Right lobe of liver (tissue), 4 donors: Measurements from ENCODE around the gene TMEM18.

Source experiments
- CTCF ChIP-seq, 4 donors: fragments of 200-600 bp in 3 of 4; fragments of 450-650 bp in 1 of 4; IDR thresholded peaks; one replicate each; pipeline versions ENCODE4 v1.5.1 to v1.8.0; 2016 to 2022; ENCODE audit warnings: antibody characterized with exemption in 4 of 4, mild to moderate bottlenecking in 2 of 4
- POLR2A ChIP-seq: fragments of 450-650 bp; IDR thresholded peaks from one replicate; pipeline ENCODE4 v1.6.1; 2017; ENCODE audit warnings: antibody characterized with exemption, mild to moderate bottlenecking
- donor health status: DM: no; HTN: no; CAD: no.
- donor health status: DM: no; HTN: no; CAD: no.
- donor health status: DM: no; HTN: yes; CAD: no.

DNA sequence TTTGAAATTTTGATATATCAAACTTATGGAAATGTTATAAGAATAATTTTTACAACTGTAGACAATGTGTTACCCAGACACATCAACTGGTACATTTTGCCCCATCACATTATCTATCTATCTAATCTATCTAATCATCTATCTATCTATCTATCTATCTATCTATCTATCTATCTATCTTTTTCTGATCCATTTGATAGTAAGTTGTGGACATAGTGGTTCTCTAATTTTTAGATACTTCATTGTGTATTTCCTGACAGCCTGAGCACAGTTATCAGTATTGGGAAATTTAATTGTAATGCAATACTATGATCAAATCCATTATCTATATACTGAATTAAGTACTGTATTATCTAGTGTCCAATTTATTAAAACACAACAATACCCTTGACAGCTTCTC is 42.0 kb upstream of the TMEM18 start:
- no peak for TF ChIP-seq CTCF (IDR thresholded peaks at IDR 0.05)
- TF ChIP-seq POLR2A, result no peak
